Glomerular visceral epithelial cell (primary cell): ENCODE measurements around the gene EPB41L1.

Experiments
- DNase-seq: peaks from one replicate; pipeline ENCODE4 v3.0.0-alpha.2; 2016; ENCODE audit errors: extremely low spot score

The EPB41L1 gene

GRCh38 chr20:36225666-36226065 lies 71.1 kb downstream of the EPB41L1 start:
- no peak for DNase-seq

GRCh38 chr20:36228770-36229169 lies 74.2 kb downstream of the EPB41L1 start:
- DNase-seq: no peak

GRCh38 chr20:36230019-36230418 lies 75.5 kb downstream of the EPB41L1 start:
- no peak for DNase-seq

GRCh38 chr20:36231331-36231730 lies 76.8 kb downstream of the EPB41L1 start:
- DNase-seq: no peak

- no peak for DNase-seq
Observed at GRCh38 chr20:36234771-36235320, 80.3 kb downstream of the EPB41L1 start.

GRCh38 chr20:36235892-36236785 lies 81.6 kb downstream of the EPB41L1 start, which contains the start of gene AAR2:
AAR2 (plus strand) TSS chr20:36236478; CDS start chr20:36239869, 3,391 bp downstream.
- peak; percentile 84 for DNase-seq

- no peak for DNase-seq
Observed at GRCh38 chr20:36236786-36237121, 82.2 kb downstream of the EPB41L1 start.

- no peak for DNase-seq
Observed at GRCh38 chr20:36237477-36237876, 82.9 kb downstream of the EPB41L1 start.

GRCh38 chr20:36238153-36238552 lies 83.6 kb downstream of the EPB41L1 start:
- DNase-seq: no peak

GRCh38 chr20:36238760-36239159 lies 84.2 kb downstream of the EPB41L1 start:
- DNase-seq: no peak

GRCh38 chr20:36240076-36240475 lies 85.5 kb downstream of the EPB41L1 start:
- no peak for DNase-seq

GRCh38 chr20:36241678-36242077 lies 87.1 kb downstream of the EPB41L1 start:
- no peak for DNase-seq

- no peak for DNase-seq
Observed at GRCh38 chr20:36243726-36244125, 89.2 kb downstream of the EPB41L1 start.

- no peak for DNase-seq
Observed at GRCh38 chr20:36246401-36246800, 91.9 kb downstream of the EPB41L1 start.

GRCh38 chr20:36248836-36249235 lies 94.3 kb downstream of the EPB41L1 start:
- no peak for DNase-seq

- DNase-seq: no peak
Observed at GRCh38 chr20:36249450-36249849, 94.9 kb downstream of the EPB41L1 start.

GRCh38 chr20:36251426-36251825 lies 96.9 kb downstream of the EPB41L1 start:
- no peak for DNase-seq

- DNase-seq: no peak
Observed at GRCh38 chr20:36252511-36252910, 98.0 kb downstream of the EPB41L1 start.

- DNase-seq: no peak
Observed at GRCh38 chr20:36253036-36253435, 98.5 kb downstream of the EPB41L1 start.

- DNase-seq: no peak
Observed at GRCh38 chr20:36254076-36254475, 99.5 kb downstream of the EPB41L1 start.

- DNase-seq: no peak
Observed at GRCh38 chr20:36255445-36255844, 100.9 kb downstream of the EPB41L1 start.

- DNase-seq: no peak
Observed at GRCh38 chr20:36259177-36260061, 104.9 kb downstream of the EPB41L1 start.
